H9 (cell line): ENCODE data around the gene EXOSC10. TPM values are rescaled to one million over a fixed set of nuclear protein-coding genes. Genes with fewer than 3 reads are reported as not detected.

Experiments
- DNase-seq: peaks from one replicate; pipeline ENCODE4 v3.0.0-alpha.2; 2017
- H2AFZ ChIP-seq: one replicate; pipeline ENCODE4 v1.6.1; 2013; ENCODE audit warnings: mild to moderate bottlenecking, low read length, control low read depth, moderate library complexity
- H2AK5ac ChIP-seq: 2 replicates; pipeline ENCODE4 v1.6.1; 2013; ENCODE audit warnings: low read length, control low read depth, mixed read lengths; ENCODE audit not compliant: insufficient read length
- H2BK120ac ChIP-seq: one replicate; pipeline ENCODE4 v1.6.1; 2013; ENCODE audit warnings: low read depth, mild to moderate bottlenecking, low read length, control low read depth, inconsistent platforms; ENCODE audit not compliant: poor library complexity, severe bottlenecking
- H2BK12ac ChIP-seq: 2 replicates; pipeline ENCODE4 v1.6.1; 2013; ENCODE audit warnings: low read length, control low read depth, mixed read lengths, low read depth; ENCODE audit not compliant: insufficient read length
- H2BK15ac ChIP-seq: 2 replicates; pipeline ENCODE4 v1.6.1; 2013; ENCODE audit warnings: low read depth, low read length, control low read depth
- H2BK20ac ChIP-seq: one replicate; pipeline ENCODE4 v1.6.1; 2013; ENCODE audit warnings: low read depth, mild to moderate bottlenecking, low read length, control low read depth, inconsistent platforms; ENCODE audit not compliant: poor library complexity, severe bottlenecking
- H2BK5ac ChIP-seq: 2 replicates; pipeline ENCODE4 v1.6.1; 2013; ENCODE audit warnings: low read length, control low read depth, mixed read lengths; ENCODE audit not compliant: insufficient read length
- H3K14ac ChIP-seq: 2 replicates; pipeline ENCODE4 v1.6.1; 2013; ENCODE audit warnings: low read length, control low read depth; ENCODE audit not compliant: insufficient read depth
- H3K18ac ChIP-seq: 2 replicates; pipeline ENCODE4 v1.6.1; 2013; ENCODE audit warnings: low read depth, mild to moderate bottlenecking, mixed read lengths, low read length, control low read depth; ENCODE audit not compliant: insufficient read length
- H3K23ac ChIP-seq: 2 replicates; pipeline ENCODE4 v1.6.1; 2013; ENCODE audit warnings: low read length, control low read depth, mixed read lengths, low read depth; ENCODE audit not compliant: insufficient read length
- H3K23me2 ChIP-seq: 2 replicates; pipeline ENCODE4 v1.6.1; 2013; ENCODE audit warnings: low read depth, mild to moderate bottlenecking, mixed read lengths, low read length, control low read depth; ENCODE audit not compliant: insufficient read length, poor library complexity, severe bottlenecking
- H3K27ac ChIP-seq: 2 replicates; pipeline ENCODE4 v1.5.1; 2013; ENCODE audit warnings: low read length, control low read depth, mixed read lengths, low read depth; ENCODE audit not compliant: insufficient read length
- H3K27me3 ChIP-seq: 2 replicates; pipeline ENCODE4 v1.6.1; 2013; ENCODE audit warnings: low read length, control low read depth, inconsistent platforms; ENCODE audit not compliant: insufficient read depth
- H3K4ac ChIP-seq: 2 replicates; pipeline ENCODE4 v1.6.1; 2013; ENCODE audit warnings: low read depth, mild to moderate bottlenecking, control low read depth, inconsistent platforms, low read length, moderate library complexity
- H3K4me1 ChIP-seq: 2 replicates; pipeline ENCODE4 v1.6.1; 2013; ENCODE audit warnings: low read length, control low read depth, inconsistent platforms; ENCODE audit not compliant: insufficient read depth
- H3K4me2 ChIP-seq: 2 replicates; pipeline ENCODE4 v1.6.1; 2013; ENCODE audit warnings: low read length, control low read depth, mixed read lengths; ENCODE audit not compliant: insufficient read length, insufficient read depth
- H3K56ac ChIP-seq: 2 replicates; pipeline ENCODE4 v1.6.1; 2013; ENCODE audit warnings: low read depth, mild to moderate bottlenecking, mixed read lengths, low read length, control low read depth; ENCODE audit not compliant: insufficient read length
- H3K79me1 ChIP-seq: 2 replicates; pipeline ENCODE4 v1.6.1; 2013; ENCODE audit warnings: low read depth, mild to moderate bottlenecking, moderate library complexity, low read length, control low read depth, inconsistent platforms; ENCODE audit not compliant: insufficient read depth, poor library complexity, severe bottlenecking
- H3K79me2 ChIP-seq: 2 replicates; pipeline ENCODE4 v1.6.1; 2013; ENCODE audit warnings: low read length, control low read depth, inconsistent platforms; ENCODE audit not compliant: insufficient read depth
- H3K9ac ChIP-seq: 2 replicates; pipeline ENCODE4 v1.6.1; 2013; ENCODE audit warnings: low read length, control low read depth, mixed read lengths; ENCODE audit not compliant: insufficient read length; ENCODE audit errors: extremely low read depth
- H3K9me3 ChIP-seq: one replicate; pipeline ENCODE4 v1.6.1; 2013; ENCODE audit warnings: low read depth, low read length, inconsistent platforms; ENCODE audit not compliant: control insufficient read depth
- H3T11ph ChIP-seq: one replicate; pipeline ENCODE4 v1.6.1; 2013; ENCODE audit warnings: mild to moderate bottlenecking, low read length, control low read depth, inconsistent platforms
- H4K20me1 ChIP-seq: one replicate; pipeline ENCODE4 v1.6.1; 2013; ENCODE audit not compliant: control insufficient read depth, insufficient read length, insufficient read depth
- H4K5ac ChIP-seq: 2 replicates; pipeline ENCODE4 v1.6.1; 2013; ENCODE audit warnings: low read depth, mild to moderate bottlenecking, mixed read lengths, low read length, control low read depth; ENCODE audit not compliant: insufficient read length
- H4K8ac ChIP-seq: replicated peaks from 2 replicates; pipeline ENCODE4 v1.6.1; 2013; ENCODE audit warnings: low read length, control low read depth, mixed read lengths, low read depth; ENCODE audit not compliant: insufficient read length
- H4K91ac ChIP-seq: 2 replicates; pipeline ENCODE4 v1.6.1; 2013; ENCODE audit warnings: low read depth, mild to moderate bottlenecking, moderate library complexity, mixed read lengths, low read length, control low read depth; ENCODE audit not compliant: insufficient read length
- H3K27ac Mint-ChIP-seq, 3 experiments: 2 replicates in 2 of 3; 3 replicates in 1 of 3; pipeline ENCODE4 v1.8.0; 2020 to 2021; ENCODE audit warnings: mixed read lengths in 3 of 3, mild to moderate bottlenecking in 1 of 3, moderate library complexity in 1 of 3
- H3K27me3 Mint-ChIP-seq: 2 replicates; pipeline ENCODE4 v1.8.0; 2021; ENCODE audit warnings: low read depth, mild to moderate bottlenecking, moderate library complexity, mixed read lengths
- H3K36me3 Mint-ChIP-seq, 3 experiments: 2 replicates in 2 of 3; 3 replicates in 1 of 3; pipeline ENCODE4 v1.8.0; 2020 to 2021; ENCODE audit warnings: low read depth in 3 of 3, mixed read lengths in 3 of 3; ENCODE audit not compliant: insufficient read depth in 1 of 3
- H3K4me1 Mint-ChIP-seq, 2 experiments: 2 replicates each; pipeline ENCODE4 v1.8.0; 2020; ENCODE audit warnings: mixed read lengths in 2 of 2
- H3K4me3 Mint-ChIP-seq, 2 experiments: 2 replicates in 1 of 2; 3 replicates in 1 of 2; pipeline ENCODE4 v1.8.0; 2020 to 2021; ENCODE audit warnings: mild to moderate bottlenecking in 2 of 2, mixed read lengths in 2 of 2, moderate library complexity in 1 of 2
- H3K9me3 Mint-ChIP-seq, 2 experiments: 2 replicates in 1 of 2; 3 replicates in 1 of 2; pipeline ENCODE4 v1.8.0; 2020; ENCODE audit warnings: mild to moderate bottlenecking in 2 of 2, mixed read lengths in 2 of 2, moderate library complexity in 1 of 2
- CTCF ChIP-seq: fragments of 200-600 bp; sonication (generic); conservative IDR thresholded peaks from 3 replicates; pipeline ENCODE4 v1.8.0; 2021; ENCODE audit warnings: antibody characterized with exemption, mild to moderate bottlenecking
- WGBS: extraction: QIAGEN DNeasy Blood & Tissue Kit; methylation state at CpG from one replicate; pipeline ENCODE4 v1.1.7; 2013; ENCODE audit warnings: missing lambda C conversion rate, low lambda C conversion rate, mixed read lengths; ENCODE audit not compliant: insufficient read length; ENCODE audit errors: extremely low coverage; 5-methylcytosine and 5-hydroxymethylcytosine counted together
- total RNA-seq: library from RNA; stranded (reverse); gene quantifications from 2 replicates; pipeline ENCODE4 v1.2.1, GENCODE V29; 2021

The EXOSC10 gene
- total RNA-seq, 1 experiment from 2014 or later: 83.4 TPM

- H3K4me2 ChIP-seq: no peak overlapping the region
- H3K4ac ChIP-seq: no peak overlapping the region
- no peak for DNase-seq
- H3K79me2 ChIP-seq: no peaks in the 10 kb centered on the region
- H2AK5ac ChIP-seq: no peak overlapping the region
- H2BK15ac ChIP-seq: no peak overlapping the region
- no peak overlapping the region for H2BK20ac ChIP-seq
- H3K14ac ChIP-seq: no peak overlapping the region
- H3K27me3 ChIP-seq: no peaks in the 10 kb centered on the region; the same call in 1 of the 2 replicates
- H2BK120ac ChIP-seq: no peak overlapping the region
- H3K18ac ChIP-seq: no peak overlapping the region
- no peak overlapping the region for H4K5ac ChIP-seq
- no peak overlapping the region for H3K27ac ChIP-seq
- Mint-ChIP-seq H3K36me3 (peaks cover 25 to 74% (median 50%) of the 10 kb centered on the region in 3 experiments; a peak in 6 of 7 replicates), H3K9me3 (no peaks in the 10 kb centered on the region), H3K4me1 (peaks cover 8 to 9% of the 10 kb centered on the region in 2 experiments), H3K27me3 (no peaks in the 10 kb centered on the region), H3K27ac (no peak overlapping the region), H3K4me3 (no peak overlapping the region)
- no peak overlapping the region for H2BK12ac ChIP-seq
- 0 out of 2 replicates have a peak, but pooled peaks cover 3% of the 10 kb centered on the region for H3K4me1 ChIP-seq
- H4K8ac ChIP-seq: no peak overlapping the region
- WGBS: no CpG with 5 or more reads among the region's 4 CpGs
- H2AFZ ChIP-seq: no peak overlapping the region
- H3K9ac ChIP-seq: no peak overlapping the region
- H3K9me3 ChIP-seq: no peaks in the 10 kb centered on the region
- no peak overlapping the region for H3K23ac ChIP-seq
- no peak overlapping the region for H2BK5ac ChIP-seq
- H3T11ph ChIP-seq: no peak overlapping the region
- H4K91ac ChIP-seq: no peak overlapping the region
- H4K20me1 ChIP-seq: no peaks in the 10 kb centered on the region
- no peaks in the 10 kb centered on the region for H3K23me2 ChIP-seq
- no peaks in the 10 kb centered on the region for H3K79me1 ChIP-seq
- H3K56ac ChIP-seq: no peak overlapping the region
- no peak for TF ChIP-seq CTCF
Observed at GRCh38 chr1:11142618-11143391, 43.1 kb upstream of the EXOSC10 start.
